ENCODE measurements around the gene SAA1. TPM values are rescaled to one million over a fixed set of nuclear protein-coding genes. Genes with fewer than 3 reads are reported as not detected.

SAA1 gene
- total and polyA plus RNA-seq, 2 donors from 2014 or later, result 6.4 to 192 TPM

DNA sequence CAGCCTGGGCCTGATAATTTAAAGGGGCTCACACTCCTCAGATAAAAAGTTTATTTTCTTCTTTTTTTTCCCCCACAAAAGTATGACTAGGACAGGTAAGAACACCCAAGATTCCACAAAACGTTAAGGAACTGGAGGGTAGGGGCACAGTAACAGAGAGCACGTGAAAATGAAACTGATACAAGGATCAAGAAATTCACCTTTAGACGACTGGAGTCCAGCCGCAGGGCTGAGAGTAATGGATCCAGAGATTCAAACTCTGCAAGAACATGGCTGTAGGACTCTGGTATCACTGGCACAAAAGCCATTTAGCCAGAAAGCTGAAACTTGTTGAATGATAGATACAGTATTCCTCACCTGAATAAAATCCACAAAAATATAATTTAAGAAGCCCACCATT, 51.5 kb downstream of the SAA1 start:
- no peaks in the 10 kb centered on the region for H3K36me3 ChIP-seq (ENCODE audit: control insufficient read depth in 2 of 3, insufficient read depth in 3 of 3, low read length in 3 of 3)
- FAIRE-seq, result no peak
- no peaks in the 10 kb centered on the region for H3K9me3 ChIP-seq (ENCODE audit: control insufficient read depth in 2 of 3, insufficient read depth in 1 of 3, low read length in 3 of 3)
- no peak overlapping the region for H3K4me3 ChIP-seq (ENCODE audit: low read length in 3 of 3)
- H3K27ac ChIP-seq (ENCODE audit: low read depth in 2 of 2, low read length in 2 of 2), result no peak overlapping the region
- DNase-seq, result no peak
- H3K27me3 ChIP-seq (ENCODE audit: control insufficient read depth, insufficient read depth, low read length), result no peaks in the 10 kb centered on the region
- no peak overlapping the region for H3K9ac ChIP-seq (ENCODE audit: low read length in 3 of 3)
- H3K4me1 ChIP-seq (ENCODE audit: control insufficient read depth in 2 of 3, insufficient read depth in 2 of 3, low read depth in 1 of 3, low read length in 3 of 3), result peaks cover 0 to 7% (median 4%) of the 10 kb centered on the region in 3 donors
- intact Hi-C loops (cut with DNase I), result no loop called here
- TF ChIP-seq CTCF (IDR thresholded peaks at IDR 0.05; ENCODE audit: borderline replicate concordance, extremely low read depth, insufficient read depth), result no peak

Other genes starting within 250 kb of the SAA1 start
- 0.60 TPM for gene TPH1, start 220.0 kb upstream of the SAA1 start, total RNA-seq
- gene TPH1, start 220.0 kb upstream of the SAA1 start, polyA plus RNA-seq (ENCODE audit: insufficient read depth, low read depth, low replicate concordance), result 0.09 TPM
- 12.9 TPM for gene SAAL1, start 160.2 kb upstream of the SAA1 start, total RNA-seq
- 9.8 TPM for gene SAAL1, start 160.2 kb upstream of the SAA1 start, polyA plus RNA-seq (ENCODE audit: insufficient read depth, low read depth, low replicate concordance)
- not detected for gene MRGPRX3, start 133.7 kb upstream of the SAA1 start, total RNA-seq
- gene MRGPRX3, start 133.7 kb upstream of the SAA1 start, polyA plus RNA-seq (ENCODE audit: insufficient read depth, low read depth, low replicate concordance), result not detected
- not detected for gene MRGPRX4, start 93.4 kb upstream of the SAA1 start, total RNA-seq
- not detected for gene MRGPRX4, start 93.4 kb upstream of the SAA1 start, polyA plus RNA-seq (ENCODE audit: insufficient read depth, low read depth, low replicate concordance)
- gene SAA4, start 29.5 kb upstream of the SAA1 start, total RNA-seq, result 1.3 TPM
- gene SAA4, start 29.5 kb upstream of the SAA1 start, polyA plus RNA-seq (ENCODE audit: insufficient read depth, low read depth, low replicate concordance), result not detected
- gene SAA2, start 17.6 kb upstream of the SAA1 start, total RNA-seq, result 82.0 TPM
- 4.4 TPM for gene SAA2, start 17.6 kb upstream of the SAA1 start, polyA plus RNA-seq (ENCODE audit: insufficient read depth, low read depth, low replicate concordance)
- 17.2 TPM for gene HPS5, start 55.9 kb downstream of the SAA1 start, total RNA-seq
- 7.7 TPM for gene HPS5, start 55.9 kb downstream of the SAA1 start, polyA plus RNA-seq (ENCODE audit: insufficient read depth, low read depth, low replicate concordance)
- gene GTF2H1, start 56.3 kb downstream of the SAA1 start, total RNA-seq, result 43.2 TPM
- 21.4 TPM for gene GTF2H1, start 56.3 kb downstream of the SAA1 start, polyA plus RNA-seq (ENCODE audit: insufficient read depth, low read depth, low replicate concordance)
- 755 TPM for gene LDHA, start 128.3 kb downstream of the SAA1 start, total RNA-seq
- 466 TPM for gene LDHA, start 128.3 kb downstream of the SAA1 start, polyA plus RNA-seq (ENCODE audit: insufficient read depth, low read depth, low replicate concordance)
- gene LDHC, start 146.1 kb downstream of the SAA1 start, total RNA-seq, result not detected
- 3.9 TPM for gene LDHC, start 146.1 kb downstream of the SAA1 start, polyA plus RNA-seq (ENCODE audit: insufficient read depth, low read depth, low replicate concordance)
- not detected for gene LDHAL6A, start 189.6 kb downstream of the SAA1 start, total RNA-seq
- gene LDHAL6A, start 189.6 kb downstream of the SAA1 start, polyA plus RNA-seq (ENCODE audit: insufficient read depth, low read depth, low replicate concordance), result 0.47 TPM